PFSK-1 (cell line): ENCODE results near the gene MYO10.

ENCODE experiments used
- FOXP2 ChIP-seq: optimal IDR thresholded peaks from 2 replicates; pipeline ENCODE3; 2011; ENCODE audit warnings: borderline replicate concordance, control low read depth, inconsistent platforms; ENCODE audit not compliant: insufficient read depth; ENCODE audit errors: extremely low read length, extremely low read depth
- POLR2AphosphoS5 ChIP-seq: IDR thresholded peaks from 2 replicates; pipeline ENCODE4 v1.6.1; 2012; ENCODE audit warnings: low read depth, mild to moderate bottlenecking, control low read depth, low read length, moderate library complexity
- SIN3A ChIP-seq: IDR thresholded peaks from 2 replicates; pipeline ENCODE4 v1.6.1; 2012; ENCODE audit warnings: mild to moderate bottlenecking, low read length, moderate library complexity, borderline replicate concordance; ENCODE audit not compliant: insufficient read depth
- TAF1 ChIP-seq: IDR thresholded peaks from 2 replicates; pipeline ENCODE4 v1.6.1; 2012; ENCODE audit warnings: low read length, control low read depth, borderline replicate concordance; ENCODE audit not compliant: insufficient read depth
- TF ChIP-seq, protein P1 (sequence below), 2 experiments: IDR thresholded peaks; 2 replicates each; pipeline versions ENCODE4 v1.6.1 to v1.8.0; 2011 to 2012; ENCODE audit warnings: low read depth in 2 of 2, low read length in 2 of 2, control low read depth in 1 of 2, inconsistent platforms in 1 of 2, mild to moderate bottlenecking in 1 of 2, moderate library complexity in 1 of 2; ENCODE audit not compliant: insufficient read depth in 1 of 2

The MYO10 gene

DNA sequence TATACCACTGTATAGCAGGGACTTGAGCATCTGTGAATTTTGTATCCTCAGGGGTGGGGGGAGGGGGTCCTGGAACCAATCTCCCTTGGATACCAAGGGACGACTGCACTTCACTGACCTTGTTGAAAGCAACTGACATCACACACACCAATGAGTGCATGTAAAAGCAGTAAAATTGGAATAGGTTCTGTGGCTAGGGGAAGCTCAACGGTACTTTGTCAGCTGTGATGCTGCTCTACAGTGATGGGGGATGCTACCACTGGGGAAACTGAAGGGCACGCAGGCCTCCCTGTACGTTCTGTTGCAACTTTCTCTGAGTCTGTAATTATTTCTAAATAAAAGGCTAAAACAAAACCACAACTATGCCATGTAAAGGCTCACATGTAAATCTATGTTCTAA, 272.2 kb downstream of the MYO10 start:
- TF ChIP-seq POLR2AphosphoS5 (no peak), FOXP2 (no peak), SIN3A (no peak), TAF1 (no peak)
- TF ChIP-seq, protein P1, sequence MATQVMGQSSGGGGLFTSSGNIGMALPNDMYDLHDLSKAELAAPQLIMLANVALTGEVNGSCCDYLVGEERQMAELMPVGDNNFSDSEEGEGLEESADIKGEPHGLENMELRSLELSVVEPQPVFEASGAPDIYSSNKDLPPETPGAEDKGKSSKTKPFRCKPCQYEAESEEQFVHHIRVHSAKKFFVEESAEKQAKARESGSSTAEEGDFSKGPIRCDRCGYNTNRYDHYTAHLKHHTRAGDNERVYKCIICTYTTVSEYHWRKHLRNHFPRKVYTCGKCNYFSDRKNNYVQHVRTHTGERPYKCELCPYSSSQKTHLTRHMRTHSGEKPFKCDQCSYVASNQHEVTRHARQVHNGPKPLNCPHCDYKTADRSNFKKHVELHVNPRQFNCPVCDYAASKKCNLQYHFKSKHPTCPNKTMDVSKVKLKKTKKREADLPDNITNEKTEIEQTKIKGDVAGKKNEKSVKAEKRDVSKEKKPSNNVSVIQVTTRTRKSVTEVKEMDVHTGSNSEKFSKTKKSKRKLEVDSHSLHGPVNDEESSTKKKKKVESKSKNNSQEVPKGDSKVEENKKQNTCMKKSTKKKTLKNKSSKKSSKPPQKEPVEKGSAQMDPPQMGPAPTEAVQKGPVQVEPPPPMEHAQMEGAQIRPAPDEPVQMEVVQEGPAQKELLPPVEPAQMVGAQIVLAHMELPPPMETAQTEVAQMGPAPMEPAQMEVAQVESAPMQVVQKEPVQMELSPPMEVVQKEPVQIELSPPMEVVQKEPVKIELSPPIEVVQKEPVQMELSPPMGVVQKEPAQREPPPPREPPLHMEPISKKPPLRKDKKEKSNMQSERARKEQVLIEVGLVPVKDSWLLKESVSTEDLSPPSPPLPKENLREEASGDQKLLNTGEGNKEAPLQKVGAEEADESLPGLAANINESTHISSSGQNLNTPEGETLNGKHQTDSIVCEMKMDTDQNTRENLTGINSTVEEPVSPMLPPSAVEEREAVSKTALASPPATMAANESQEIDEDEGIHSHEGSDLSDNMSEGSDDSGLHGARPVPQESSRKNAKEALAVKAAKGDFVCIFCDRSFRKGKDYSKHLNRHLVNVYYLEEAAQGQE (IDR thresholded peaks at IDR 0.05; ENCODE audit: insufficient read depth in 1 of 2, low read depth in 2 of 2, low read length in 2 of 2), result no peak

DNA sequence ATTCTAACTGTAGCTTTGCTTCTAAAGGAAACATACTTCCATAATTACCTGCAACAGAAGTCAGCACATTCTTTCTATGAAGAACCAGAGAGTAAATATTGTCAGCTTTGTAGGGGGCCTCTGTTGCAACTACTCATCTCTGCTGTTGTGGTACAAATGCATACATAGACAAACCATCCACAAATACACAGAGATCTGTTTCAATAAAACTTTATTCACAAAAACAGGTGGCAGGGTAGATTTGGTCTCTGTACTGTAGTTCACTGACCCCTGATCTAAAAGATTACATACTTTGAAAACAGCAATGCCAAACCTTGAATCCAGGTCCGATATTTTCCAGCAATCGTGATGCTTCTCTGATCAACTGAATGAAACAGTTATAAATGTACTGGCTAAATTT, 274.4 kb downstream of the MYO10 start:
- TF ChIP-seq FOXP2 (no peak), SIN3A (no peak), TAF1 (no peak), POLR2AphosphoS5 (no peak)
- TF ChIP-seq, protein P1 (IDR thresholded peaks at IDR 0.05; ENCODE audit: insufficient read depth in 1 of 2, low read depth in 2 of 2, low read length in 2 of 2), result no peak

- no peak for TF ChIP-seq TAF1
- TF ChIP-seq, protein P1 (IDR thresholded peaks at IDR 0.05; ENCODE audit: insufficient read depth in 1 of 2, low read depth in 2 of 2, low read length in 2 of 2), result no peak
Observed at GRCh38 chr5:16660982-16661381, 275.1 kb downstream of the MYO10 start.

DNA sequence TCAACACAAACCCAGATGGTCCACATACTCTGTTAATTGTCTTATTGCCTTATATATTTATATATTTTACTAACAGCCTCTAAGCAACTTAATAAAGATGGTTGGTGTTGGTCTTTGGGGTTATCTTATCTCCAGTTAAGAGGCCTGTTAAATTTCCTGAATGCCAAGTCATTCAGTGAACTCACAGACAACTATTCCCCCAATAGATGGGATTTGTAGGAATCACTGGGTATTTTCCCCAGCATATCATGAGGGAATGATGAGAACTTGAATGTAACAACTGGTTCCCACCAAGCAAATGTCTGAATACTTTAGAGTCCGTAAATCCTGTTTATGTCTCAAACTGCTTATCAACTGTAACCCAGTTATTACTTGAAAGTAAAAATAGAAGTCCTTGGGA, 276.6 kb downstream of the MYO10 start:
- no peak for TF ChIP-seq FOXP2
- TF ChIP-seq SIN3A, result no peak
- no peak for TF ChIP-seq POLR2AphosphoS5

- TF ChIP-seq FOXP2 (no peak), POLR2AphosphoS5 (no peak)
Observed at GRCh38 chr5:16656561-16657191, 279.4 kb downstream of the MYO10 start.

DNA sequence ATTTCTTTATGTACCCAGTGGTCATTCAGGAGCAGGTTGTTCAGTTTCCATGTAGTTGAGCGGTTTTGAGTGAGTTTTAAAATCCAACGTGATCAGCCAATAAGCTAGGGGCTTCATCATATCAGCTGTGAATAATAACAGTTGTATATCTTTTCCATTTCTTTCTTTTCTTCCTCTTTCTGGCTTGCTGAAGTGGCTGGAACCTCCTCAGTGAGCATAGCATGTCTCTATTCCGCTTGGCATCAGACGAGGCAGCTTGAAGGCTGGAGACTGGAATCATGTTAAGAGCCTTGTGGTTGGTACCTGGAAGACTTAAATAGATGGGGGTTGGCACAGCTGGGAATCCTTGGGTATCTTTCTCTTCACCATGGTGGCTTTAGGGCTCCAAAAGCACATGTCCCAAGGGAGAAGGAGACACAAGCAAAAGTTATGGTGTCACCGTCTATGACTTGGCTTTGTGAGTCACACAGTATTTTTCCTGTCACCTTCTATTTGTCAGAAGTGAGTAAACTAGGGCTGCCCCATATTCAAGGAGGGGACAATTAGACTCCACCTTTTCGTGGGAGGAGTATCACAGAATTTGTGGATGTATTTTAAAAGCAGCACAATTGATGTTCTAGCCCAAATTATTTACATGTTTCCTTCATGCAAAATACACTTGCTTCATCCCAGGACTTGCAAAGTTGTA, 281.3 kb downstream of the MYO10 start:
- TF ChIP-seq, protein P1 (IDR thresholded peaks at IDR 0.05; ENCODE audit: insufficient read depth in 1 of 2, low read depth in 2 of 2, low read length in 2 of 2), result no peak
- TF ChIP-seq TAF1, result no peak
- TF ChIP-seq FOXP2, result no peak
- no peak for TF ChIP-seq POLR2AphosphoS5
- no peak for TF ChIP-seq SIN3A
